CD14-positive monocyte (primary cell): ENCODE data around the gene RNF225. TPM values are rescaled to one million over a fixed set of nuclear protein-coding genes. Genes with fewer than 3 reads are reported as not detected.

Source experiments
- DNase-seq, 3 donors: peaks; one replicate each; pipeline ENCODE4 v3.0.0-alpha.2; 2011 to 2022
- H2AFZ ChIP-seq: 2 replicates; pipeline ENCODE4 v1.6.0; 2012; ENCODE audit warnings: mild to moderate bottlenecking, low read depth, low read length, inconsistent platforms; ENCODE audit not compliant: insufficient read depth, poor library complexity, severe bottlenecking
- H3K27ac ChIP-seq, 2 donors: 1 replicate in 1 of 2; 2 replicates in 1 of 2; pipeline ENCODE4 v1.5.1; 2012 to 2013; ENCODE audit warnings: low read length in 2 of 2, control low read depth in 1 of 2, inconsistent platforms in 1 of 2, low read depth in 1 of 2, mild to moderate bottlenecking in 1 of 2
- H3K27me3 ChIP-seq, 2 donors: one replicate each; pipeline versions ENCODE4 v1.6.0 to v1.6.1; 2011 to 2013; ENCODE audit warnings: low read length in 2 of 2; ENCODE audit not compliant: control insufficient read depth in 2 of 2, insufficient read depth in 2 of 2
- H3K36me3 ChIP-seq, 2 donors: replicated peaks in 1 of 2; 1 replicate in 1 of 2; 2 replicates in 1 of 2; pipeline versions ENCODE4 v1.5.1 to v1.6.1; 2012 to 2013; ENCODE audit warnings: low read length in 2 of 2, control low read depth in 1 of 2, inconsistent platforms in 1 of 2, mild to moderate bottlenecking in 1 of 2; ENCODE audit not compliant: insufficient read depth in 2 of 2, control insufficient read depth in 1 of 2
- H3K4me1 ChIP-seq, 2 donors: 1 replicate in 1 of 2; 2 replicates in 1 of 2; pipeline versions ENCODE4 v1.5.1 to v1.6.1; 2012 to 2013; ENCODE audit warnings: low read length in 2 of 2, control low read depth in 1 of 2, inconsistent platforms in 1 of 2, mild to moderate bottlenecking in 1 of 2, moderate library complexity in 1 of 2; ENCODE audit not compliant: insufficient read depth in 2 of 2, control insufficient read depth in 1 of 2
- H3K4me2 ChIP-seq: replicated peaks from 2 replicates; pipeline ENCODE3; 2012; ENCODE audit warnings: low read length, moderate library complexity, mild to moderate bottlenecking; ENCODE audit not compliant: poor library complexity, severe bottlenecking; ENCODE audit errors: extremely low read depth
- H3K4me3 ChIP-seq, 3 experiments: fragments of 200-600 bp in 1 of 3; sonication (generic) in 1 of 3; replicated peaks in 1 of 3; 1 replicate in 2 of 3; 2 replicates in 1 of 3; pipeline ENCODE4 v1.5.1; 2011 to 2013; ENCODE audit warnings: low read length in 3 of 3, mild to moderate bottlenecking in 3 of 3, control low read depth in 2 of 3, low read depth in 2 of 3, inconsistent platforms in 1 of 3, moderate library complexity in 1 of 3
- H3K79me2 ChIP-seq: 2 replicates; pipeline ENCODE4 v1.6.0; 2012; ENCODE audit warnings: mild to moderate bottlenecking, control low read depth, inconsistent platforms, low read length, moderate library complexity; ENCODE audit not compliant: insufficient read depth
- H3K9ac ChIP-seq: 2 replicates; pipeline ENCODE4 v1.6.0; 2017; ENCODE audit warnings: low read length, mild to moderate bottlenecking; ENCODE audit not compliant: insufficient read depth, poor library complexity, severe bottlenecking
- H3K9me3 ChIP-seq, 2 donors: replicated peaks in 1 of 2; 1 replicate in 1 of 2; 2 replicates in 1 of 2; pipeline versions ENCODE4 v1.5.1 to v1.6.1; 2012 to 2013; ENCODE audit warnings: low read length in 2 of 2, control low read depth in 1 of 2; ENCODE audit not compliant: control insufficient read depth in 1 of 2, insufficient read depth in 1 of 2
- H4K20me1 ChIP-seq: 2 replicates; pipeline ENCODE4 v1.6.0; 2012; ENCODE audit warnings: mild to moderate bottlenecking, low read length, control low read depth, moderate library complexity; ENCODE audit not compliant: insufficient read depth
- H3K27ac Mint-ChIP-seq, 7 donors: one replicate each; pipeline ENCODE4 v1.8.0; 2020; ENCODE audit warnings: mild to moderate bottlenecking in 7 of 7, mixed read lengths in 7 of 7, moderate library complexity in 6 of 7, inconsistent platforms in 2 of 7
- H3K27me3 Mint-ChIP-seq, 3 donors: one replicate each; pipeline ENCODE4 v1.8.0; 2021 to 2022; ENCODE audit warnings: low read depth in 3 of 3, mild to moderate bottlenecking in 3 of 3, mixed read lengths in 3 of 3, moderate library complexity in 3 of 3, inconsistent platforms in 1 of 3
- H3K36me3 Mint-ChIP-seq, 2 donors: one replicate each; pipeline ENCODE4 v1.8.0; 2020; ENCODE audit warnings: mixed read lengths in 2 of 2, inconsistent platforms in 1 of 2, mild to moderate bottlenecking in 1 of 2
- H3K4me1 Mint-ChIP-seq: one replicate; pipeline ENCODE4 v1.8.0; 2020; ENCODE audit warnings: mild to moderate bottlenecking, mixed read lengths
- H3K4me3 Mint-ChIP-seq, 2 donors: one replicate each; pipeline ENCODE4 v1.8.0; 2020; ENCODE audit warnings: mild to moderate bottlenecking in 2 of 2, mixed read lengths in 2 of 2, moderate library complexity in 1 of 2
- H3K9me3 Mint-ChIP-seq, 7 donors: one replicate each; pipeline ENCODE4 v1.8.0; 2020 to 2022; ENCODE audit warnings: mixed read lengths in 7 of 7, mild to moderate bottlenecking in 6 of 7, moderate library complexity in 6 of 7, inconsistent platforms in 2 of 7
- CTCF ChIP-seq: fragments of 200-600 bp; IDR thresholded peaks from one replicate; pipeline ENCODE4 v1.8.0; 2022; ENCODE audit warnings: antibody characterized with exemption, mild to moderate bottlenecking
- WGBS: methylation state at CpG from one replicate; pipeline ENCODE4 v1.1.5; 2013; ENCODE audit warnings: missing lambda C conversion rate; ENCODE audit not compliant: insufficient coverage; 5-methylcytosine and 5-hydroxymethylcytosine counted together
- intact Hi-C, 2 donors: fragments of 100-400 bp; cut with micrococcal nuclease; formaldehyde crosslinking; loops; one replicate each; pipeline versions ENCODE4 v1.15.0 to v1.15.1; 2023
- polyA plus RNA-seq, 3 donors: library from polyadenylated mRNA; depleted of rRNA in 1 of 3; unstranded in 2 of 3; stranded (reverse) in 1 of 3; fragments of 300-500 nt in 2 of 3; fragments of >200 nt in 1 of 3; fragmentation: Illumina TruSeq in 2 of 3; gene quantifications; 1 replicate in 2 of 3; 2 replicates in 1 of 3; pipeline ENCODE4 v1.2.3, GENCODE V29; 2012 to 2021

RNF225 gene
- polyA plus RNA-seq, 3 donors: not detected

GRCh38 chr19:58367698-58368454, 27.6 kb upstream of the RNF225 start:
- H3K4me3 Mint-ChIP-seq: no peak overlapping the region

More at GRCh38 chr19:58367698-58368454, 27.6 kb upstream of the RNF225 start:
- H4K20me1 ChIP-seq: no peaks in the 10 kb centered on the region
- DNase-seq: no peak
- no peaks in the 10 kb centered on the region for H3K79me2 ChIP-seq
- 96% methylated on average over 106 of the region's 106 CpGs for WGBS
- Mint-ChIP-seq H3K27ac (no peak overlapping the region), H3K4me1 (peaks cover 13% of the 10 kb centered on the region), H3K36me3 (no peaks in the 10 kb centered on the region), H3K27me3 (peaks cover 0 to 5% (median 0%) of the 10 kb centered on the region in 3 donors), H3K9me3 (peaks cover 0 to 3% (median 0%) of the 10 kb centered on the region in 7 donors)
- H3K27me3 ChIP-seq: no peaks in the 10 kb centered on the region
- intact Hi-C loops: no loop called here
- no peak overlapping the region for H3K27ac ChIP-seq
- H3K4me3 ChIP-seq: no peak overlapping the region
- H2AFZ ChIP-seq: no peak overlapping the region
- TF ChIP-seq CTCF: no peak
- H3K9ac ChIP-seq: no peak overlapping the region
- H3K4me2 ChIP-seq: no peak overlapping the region
- no peaks in the 10 kb centered on the region for H3K36me3 ChIP-seq
- H3K4me1 ChIP-seq: peaks cover 18 to 21% of the 10 kb centered on the region in 2 donors
- H3K9me3 ChIP-seq: peaks cover 0 to 7% of the 10 kb centered on the region in 2 donors
